ENCODE results near the gene TMPRSS11B.
"Not testable (repeated sequence)": the region's sequence is repeated elsewhere in the genome, so short reads cannot be mapped to it uniquely, and the experiment has no call there.

TMPRSS11B gene

DNA sequence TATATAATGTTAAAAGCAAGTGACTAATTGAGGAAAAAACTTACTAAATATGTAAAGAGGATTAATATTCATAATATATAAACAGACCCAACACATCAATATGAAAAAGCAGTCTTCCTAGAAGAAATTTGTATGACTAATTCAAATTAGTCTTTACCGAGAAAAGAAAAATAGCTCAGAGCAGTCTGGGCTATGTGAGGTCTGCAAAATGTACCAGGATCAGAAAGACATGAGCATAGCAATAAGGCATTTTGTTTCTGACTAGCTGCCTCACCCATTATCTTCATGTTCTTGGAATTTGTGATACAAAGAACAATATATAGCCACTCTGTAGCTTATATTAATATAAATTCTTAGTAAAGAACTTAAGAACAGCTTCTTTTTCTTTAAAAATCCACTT is 13.7 kb upstream of the TMPRSS11B start:
- no peak for DNase-seq
- TF ChIP-seq GATA1 (IDR thresholded peaks at IDR 0.05; ENCODE audit: low read depth, low read length) (no peak), POLR2A (IDR thresholded peaks at IDR 0.05; ENCODE audit: low read length) (no peak)

DNA sequence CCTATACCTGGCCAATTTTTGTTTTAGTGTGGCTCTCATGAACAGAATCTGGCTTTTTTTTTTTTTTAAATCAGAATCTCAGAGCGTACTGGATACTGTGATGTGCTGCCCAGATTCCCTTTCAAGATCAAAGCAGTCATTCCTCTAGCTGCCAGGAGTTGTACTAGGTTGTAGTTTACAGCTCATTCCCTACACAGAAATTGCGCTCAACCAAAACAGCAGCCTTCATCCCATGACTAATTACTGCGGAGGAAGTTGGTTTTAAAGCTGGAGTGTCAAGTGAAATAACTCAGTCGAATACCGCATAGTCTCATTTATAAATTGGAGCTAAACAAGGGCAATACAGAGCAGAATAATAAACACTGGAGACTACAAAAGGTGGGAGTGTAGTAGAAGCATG is 12.2 kb upstream of the TMPRSS11B start:
- DNase-seq, result no peak
- TF ChIP-seq POLR2A (IDR thresholded peaks at IDR 0.05; ENCODE audit: low read length) (no peak), GATA1 (IDR thresholded peaks at IDR 0.05; ENCODE audit: low read depth, low read length) (no peak)

- TF ChIP-seq GATA1 (IDR thresholded peaks at IDR 0.05; ENCODE audit: low read depth, low read length) (no peak), POLR2A (IDR thresholded peaks at IDR 0.05; ENCODE audit: low read length) (no peak)
- DNase-seq, result no peak
These were observed 10.8 kb upstream of the TMPRSS11B start for GRCh38 chr4:68256284-68256683.

DNA sequence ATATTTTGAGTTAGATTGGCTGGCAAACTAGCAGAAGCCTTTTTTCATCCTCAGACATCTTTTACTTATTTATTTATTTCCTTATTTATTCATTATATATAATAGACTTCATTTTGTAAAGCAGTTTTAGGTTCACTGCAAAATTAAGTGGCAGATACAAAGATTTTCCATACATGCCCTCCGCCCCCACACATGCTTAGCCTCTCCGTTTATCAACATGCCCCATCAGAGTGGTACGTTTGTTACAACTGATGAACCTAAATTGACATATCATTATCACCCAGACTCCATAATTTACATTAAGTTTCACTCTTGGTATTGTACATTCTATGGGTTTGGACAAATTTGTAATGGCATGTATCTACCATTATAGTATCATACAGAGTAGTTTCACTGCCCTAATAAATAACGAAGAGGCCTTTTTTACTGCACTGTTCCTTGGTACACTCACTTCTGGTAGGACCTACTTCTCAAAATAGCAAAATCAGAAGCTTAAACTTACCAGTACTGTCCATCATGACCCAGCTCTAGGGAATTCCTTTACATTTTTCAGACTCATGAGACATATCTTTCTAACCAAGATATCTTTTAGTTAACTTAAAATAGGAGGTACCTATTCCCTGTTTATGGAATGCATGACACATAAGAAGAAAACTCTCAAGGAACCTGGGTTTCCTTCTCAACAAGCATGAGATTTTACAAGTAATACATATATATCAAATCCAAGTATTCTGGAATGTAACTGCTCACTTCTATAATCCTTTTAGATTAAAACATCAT is 4.8 kb upstream of the TMPRSS11B start:
- TF ChIP-seq GATA1 (IDR thresholded peaks at IDR 0.05; ENCODE audit: low read depth, low read length), result no peak
- TF ChIP-seq POLR2A (IDR thresholded peaks at IDR 0.05; ENCODE audit: low read length), result no peak
- no peak for DNase-seq

DNA sequence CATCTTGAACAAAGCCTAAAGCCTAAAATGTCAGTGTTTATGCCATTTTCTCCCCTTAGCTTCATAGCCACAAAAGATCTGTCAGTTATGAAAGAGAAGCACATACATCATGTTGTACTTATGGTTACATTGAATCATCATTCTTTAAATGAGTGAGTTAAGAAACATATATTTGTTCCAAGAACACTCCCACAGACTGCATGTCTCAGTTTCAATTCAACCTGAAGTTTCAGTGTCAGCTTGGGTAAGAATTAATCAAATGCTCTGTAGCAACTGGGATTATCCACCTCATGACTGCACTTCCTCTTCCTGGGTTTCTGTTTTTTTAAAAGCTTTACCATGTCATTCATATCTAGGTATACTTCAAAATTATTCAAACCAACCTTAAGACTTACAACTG is 3.9 kb upstream of the TMPRSS11B start:
- DNase-seq, result no peak
- TF ChIP-seq POLR2A (IDR thresholded peaks at IDR 0.05; ENCODE audit: low read length), result no peak
- no peak for TF ChIP-seq GATA1 (IDR thresholded peaks at IDR 0.05; ENCODE audit: low read depth, low read length)

GRCh38 chr4:68240620-68241019 is 4.9 kb downstream of the TMPRSS11B start:
- no peak for DNase-seq
- TF ChIP-seq GATA1 (IDR thresholded peaks at IDR 0.05; ENCODE audit: low read depth, low read length) (no peak), POLR2A (IDR thresholded peaks at IDR 0.05; ENCODE audit: low read length) (no peak)

DNA sequence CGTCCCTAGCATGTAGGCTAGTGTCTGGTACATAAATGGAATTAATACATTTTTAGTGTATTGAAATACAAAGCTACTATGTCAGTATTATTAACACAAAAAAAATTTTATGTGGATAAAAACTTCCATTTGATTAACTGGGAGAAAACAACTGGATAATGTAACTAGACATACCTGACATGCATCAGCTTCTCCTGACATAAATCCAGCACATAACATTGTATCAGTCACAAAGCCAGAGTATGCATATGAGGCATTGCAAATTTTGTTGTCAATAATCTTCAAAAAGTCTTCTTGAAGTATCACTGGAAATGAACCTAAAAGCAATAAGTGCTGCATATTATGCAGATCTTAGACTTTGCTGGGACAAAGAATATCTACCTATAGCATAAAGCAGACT is 16.9 kb downstream of the TMPRSS11B start:
- no peak for DNase-seq
- TF ChIP-seq POLR2A (IDR thresholded peaks at IDR 0.05; ENCODE audit: low read length) (no peak), GATA1 (IDR thresholded peaks at IDR 0.05; ENCODE audit: low read depth, low read length) (no peak)

DNA sequence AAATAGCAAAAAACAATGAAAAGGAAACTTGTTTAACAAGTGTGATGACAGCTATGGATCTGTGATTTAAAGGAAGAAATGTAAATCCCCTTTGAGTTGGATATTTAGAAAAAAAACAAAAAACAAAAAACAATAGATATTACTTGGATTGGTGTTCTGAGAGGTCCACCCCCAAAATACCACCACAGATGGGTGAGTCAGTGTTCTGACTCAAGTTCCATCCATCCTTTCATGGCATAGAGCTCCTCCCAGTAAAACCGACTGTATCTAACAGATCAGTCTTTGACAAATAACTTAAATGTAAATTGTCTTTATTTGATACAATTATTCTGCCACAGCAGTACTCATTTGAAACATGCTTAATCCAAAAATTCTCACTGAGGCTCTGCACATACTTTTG is 27.4 kb downstream of the TMPRSS11B start:
- DNase-seq, result no peak
- TF ChIP-seq POLR2A (IDR thresholded peaks at IDR 0.05; ENCODE audit: low read length), result no peak
- TF ChIP-seq GATA1 (IDR thresholded peaks at IDR 0.05; ENCODE audit: low read depth, low read length), result no peak

DNA sequence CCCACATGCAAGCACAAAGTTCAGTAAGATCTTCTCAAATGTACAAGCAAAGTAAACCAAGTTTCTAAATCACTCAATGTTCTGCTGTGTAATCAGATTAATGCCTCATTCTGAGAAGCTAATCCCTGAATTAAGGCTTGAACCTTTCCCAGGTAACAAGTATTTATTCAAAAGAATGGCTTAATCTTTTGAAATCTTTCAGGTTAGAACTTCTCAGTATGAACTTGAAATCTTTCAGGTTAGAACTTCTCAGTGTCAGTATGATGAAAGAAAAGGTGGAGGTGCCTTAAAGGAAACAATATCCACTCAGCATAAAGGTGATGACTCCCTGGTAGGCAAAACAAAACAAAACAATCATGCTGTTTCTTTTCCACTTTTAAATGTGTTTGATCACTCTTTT is 29.0 kb downstream of the TMPRSS11B start:
- DNase-seq, result no peak
- TF ChIP-seq POLR2A (IDR thresholded peaks at IDR 0.05; ENCODE audit: low read length), result no peak
- no peak for TF ChIP-seq GATA1 (IDR thresholded peaks at IDR 0.05; ENCODE audit: low read depth, low read length)

DNA sequence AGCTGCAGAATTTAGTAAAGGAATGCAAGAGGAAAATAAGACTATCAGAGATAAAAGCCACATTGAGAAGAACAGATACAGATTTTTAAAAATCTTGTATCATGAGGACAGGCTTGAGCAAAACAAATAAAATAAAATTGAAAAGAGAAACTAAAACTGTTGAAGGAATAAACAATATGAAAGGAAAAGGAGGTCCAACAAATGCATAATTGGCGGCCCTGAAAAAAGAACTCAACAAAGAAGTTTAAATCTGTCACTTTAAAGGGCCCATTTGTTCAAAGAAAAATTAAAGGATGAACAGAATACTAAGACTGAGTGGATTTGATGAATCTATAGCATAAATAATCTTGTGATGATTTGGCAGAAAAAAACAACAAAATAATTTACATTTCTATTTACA is 36.5 kb downstream of the TMPRSS11B start:
- peak; percentile 7 to 26 for DNase-seq
- TF ChIP-seq GATA1 (IDR thresholded peaks at IDR 0.05; ENCODE audit: low read depth, low read length) (no peak), POLR2A (IDR thresholded peaks at IDR 0.05; ENCODE audit: low read length) (no peak)

DNA sequence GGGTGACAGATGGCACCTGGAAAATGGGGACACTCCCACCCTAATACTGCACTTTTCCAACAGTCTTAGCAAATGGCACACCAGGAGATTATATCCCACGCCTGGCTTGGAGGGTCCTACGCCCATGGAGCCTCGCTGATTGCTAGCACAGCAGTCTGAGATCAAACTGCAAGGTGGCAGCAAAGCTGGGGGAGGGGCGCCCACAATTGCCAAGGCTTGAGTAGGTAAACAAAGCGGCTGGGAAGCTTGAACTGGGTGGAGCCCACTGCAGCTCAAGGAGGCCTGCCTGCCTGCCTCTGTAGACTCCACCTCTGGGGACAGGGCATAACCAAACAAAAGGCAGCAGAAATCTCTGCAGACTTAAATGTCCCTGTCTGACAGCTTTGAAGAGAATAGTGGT is 51.2 kb downstream of the TMPRSS11B start:
- not testable (repeated sequence) for DNase-seq

GRCh38 chr4:68193194-68193593 is 52.3 kb downstream of the TMPRSS11B start:
- no peak for DNase-seq
- TF ChIP-seq POLR2A (IDR thresholded peaks at IDR 0.05; ENCODE audit: low read length), result no peak
- TF ChIP-seq GATA1 (IDR thresholded peaks at IDR 0.05; ENCODE audit: low read depth, low read length), result no peak

- DNase-seq, result no peak
- TF ChIP-seq GATA1 (IDR thresholded peaks at IDR 0.05; ENCODE audit: low read depth, low read length) (no peak), POLR2A (IDR thresholded peaks at IDR 0.05; ENCODE audit: low read length) (no peak)
These were observed 58.3 kb downstream of the TMPRSS11B start for GRCh38 chr4:68187145-68187544.

DNA sequence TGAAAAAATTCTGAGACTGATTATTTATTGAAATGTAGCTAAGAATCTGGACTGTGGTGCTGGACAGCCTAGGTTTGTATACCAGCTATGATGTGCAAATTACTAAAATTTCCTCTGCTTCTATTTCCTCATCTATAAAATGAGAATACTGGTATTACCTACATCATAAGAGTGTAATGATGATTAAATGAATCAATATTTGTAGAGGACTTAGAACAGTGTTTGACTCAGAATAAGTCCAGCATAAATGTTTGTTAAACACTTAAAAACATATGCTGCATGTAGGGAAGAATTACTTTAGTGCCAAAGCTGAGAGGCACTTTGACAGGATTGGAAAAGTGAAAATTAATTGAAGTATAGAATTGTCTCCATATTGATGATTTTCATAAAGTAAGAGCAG is 60.6 kb downstream of the TMPRSS11B start:
- no peak for TF ChIP-seq GATA1 (IDR thresholded peaks at IDR 0.05; ENCODE audit: low read depth, low read length)
- no peak for TF ChIP-seq POLR2A (IDR thresholded peaks at IDR 0.05; ENCODE audit: low read length)
- DNase-seq, result no peak

DNA sequence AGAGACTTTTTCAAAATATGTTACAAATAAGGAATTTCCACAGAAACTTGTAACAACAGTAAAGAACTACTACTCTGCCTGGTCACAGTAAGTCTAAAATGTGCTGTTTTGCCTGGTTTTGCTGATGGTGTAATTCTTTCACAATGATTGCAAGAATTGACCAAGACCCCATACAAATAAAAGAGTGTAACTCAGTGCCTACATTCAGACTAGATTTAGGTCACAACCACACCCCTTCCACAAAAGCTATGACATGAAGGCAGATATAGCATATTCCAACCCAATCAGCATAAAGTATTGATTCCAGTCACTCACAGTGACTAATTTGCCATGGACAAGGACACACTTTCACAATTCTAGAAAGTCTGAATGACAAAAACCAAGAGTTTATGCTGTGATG is 62.1 kb downstream of the TMPRSS11B start:
- DNase-seq, result no peak
- TF ChIP-seq GATA1 (IDR thresholded peaks at IDR 0.05; ENCODE audit: low read depth, low read length), result no peak
- TF ChIP-seq POLR2A (IDR thresholded peaks at IDR 0.05; ENCODE audit: low read length), result no peak
